GM23338 (cell line): ENCODE results near the gene SASH1. TPM values are rescaled to one million over a fixed set of nuclear protein-coding genes. Genes with fewer than 3 reads are reported as not detected.
"Not testable (repeated sequence)": the region's sequence is repeated elsewhere in the genome, so short reads cannot be mapped to it uniquely, and the experiment has no call there.

Source experiments
- ATAC-seq: fragments of 200-7000 bp; cut with Tn5 transposase; 3 replicates; pipeline ENCODE4 v1.9.1; 2020
- DNase-seq: peaks from one replicate; pipeline ENCODE4 v3.0.0-alpha.2; 2015; ENCODE audit warnings: low spot score
- H2AFZ ChIP-seq: fragments of 200-600 bp; sonication (generic); 2 replicates; pipeline ENCODE4 v1.8.0; 2016; ENCODE audit warnings: antibody characterized with exemption, mild to moderate bottlenecking, moderate library complexity
- H3F3A ChIP-seq: fragments of 200-600 bp; sonication (generic); replicated peaks from 2 replicates; pipeline ENCODE4 v1.8.0; 2017; ENCODE audit warnings: antibody characterized with exemption, mixed run types, low read depth
- H3K27ac ChIP-seq: fragments of 200-600 bp; sonication (generic); 2 replicates; pipeline ENCODE4 v1.6.1; 2016; ENCODE audit warnings: low read depth
- H3K27me3 ChIP-seq: fragments of 200-600 bp; sonication (generic); 2 replicates; pipeline ENCODE4 v1.8.0; 2016; ENCODE audit warnings: mild to moderate bottlenecking, mixed run types, moderate library complexity; ENCODE audit not compliant: insufficient read depth
- H3K36me3 ChIP-seq: fragments of 200-600 bp; sonication (generic); 2 replicates; pipeline ENCODE4 v1.8.0; 2016; ENCODE audit warnings: mild to moderate bottlenecking; ENCODE audit not compliant: insufficient read depth
- H3K4me1 ChIP-seq: fragments of 200-600 bp; sonication (generic); 2 replicates; pipeline ENCODE4 v1.8.0; 2016; ENCODE audit warnings: mild to moderate bottlenecking, moderate library complexity; ENCODE audit not compliant: insufficient read depth
- H3K4me2 ChIP-seq: fragments of 200-600 bp; sonication (generic); 2 replicates; pipeline ENCODE4 v1.7.1; 2017; ENCODE audit warnings: mixed run types
- H3K4me3 ChIP-seq: fragments of 200-600 bp; sonication (generic); 2 replicates; pipeline ENCODE4 v1.6.1; 2016; ENCODE audit warnings: mixed run types
- H3K79me2 ChIP-seq: fragments of 200-600 bp; sonication (generic); replicated peaks from 2 replicates; pipeline ENCODE4 v1.8.0; 2017; ENCODE audit warnings: mild to moderate bottlenecking; ENCODE audit not compliant: insufficient read depth
- H3K9me2 ChIP-seq: fragments of 200-600 bp; sonication (generic); 2 replicates; pipeline ENCODE4 v1.8.0; 2017; ENCODE audit not compliant: insufficient read depth
- H4K20me1 ChIP-seq: fragments of 200-600 bp; sonication (generic); replicated peaks from 2 replicates; pipeline ENCODE4 v1.8.0; 2017; ENCODE audit warnings: mild to moderate bottlenecking; ENCODE audit not compliant: insufficient read depth
- H3K27ac Mint-ChIP-seq: 2 replicates; pipeline ENCODE4 v1.8.0; 2020; ENCODE audit warnings: inconsistent platforms, mild to moderate bottlenecking, moderate library complexity, mixed read lengths
- H3K27me3 Mint-ChIP-seq: 3 replicates; pipeline ENCODE4 v1.8.0; 2022; ENCODE audit warnings: low read depth, mild to moderate bottlenecking, moderate library complexity, mixed read lengths, inconsistent platforms; ENCODE audit not compliant: insufficient read depth, poor library complexity
- H3K36me3 Mint-ChIP-seq: 3 replicates; pipeline ENCODE4 v1.8.0; 2021; ENCODE audit warnings: low read depth, mild to moderate bottlenecking, inconsistent platforms, moderate library complexity, mixed read lengths
- H3K4me1 Mint-ChIP-seq: 3 replicates; pipeline ENCODE4 v1.8.0; 2020; ENCODE audit warnings: mild to moderate bottlenecking, inconsistent platforms, mixed read lengths
- H3K4me3 Mint-ChIP-seq: 3 replicates; pipeline ENCODE4 v1.8.0; 2021; ENCODE audit warnings: moderate library complexity, mild to moderate bottlenecking, inconsistent platforms, mixed read lengths
- H3K9me3 Mint-ChIP-seq: 3 replicates; pipeline ENCODE4 v1.8.0; 2020; ENCODE audit warnings: moderate library complexity, mild to moderate bottlenecking, inconsistent platforms, mixed read lengths
- CREB1 ChIP-seq: fragments of 250-450 bp; sonication (Bioruptor Pico); IDR thresholded peaks from 2 replicates; pipeline ENCODE4 v1.5.0; 2020; ENCODE audit warnings: low read depth, mild to moderate bottlenecking, moderate library complexity
- CTCF ChIP-seq, 2 experiments: fragments of 200-600 bp in 1 of 2; sonication (generic) in 1 of 2; conservative IDR thresholded peaks; 2 replicates each; pipeline versions ENCODE4 v1.5.1 to v1.6.1; 2016 to 2017; ENCODE audit warnings: antibody characterized with exemption in 2 of 2, low read depth in 2 of 2, mild to moderate bottlenecking in 2 of 2, moderate library complexity in 1 of 2
- EZH2 ChIP-seq: fragments of 200-600 bp; sonication (generic); IDR thresholded peaks from one replicate; pipeline ENCODE4 v1.8.0; 2017; ENCODE audit warnings: antibody characterized with exemption, mild to moderate bottlenecking, low read depth; ENCODE audit not compliant: unreplicated experiment
- EZH2phosphoT487 ChIP-seq: fragments of 200-600 bp; sonication (generic); IDR thresholded peaks from one replicate; pipeline ENCODE4 v1.8.1; 2018; ENCODE audit warnings: antibody characterized with exemption; ENCODE audit not compliant: unreplicated experiment
- JUNB ChIP-seq: IDR thresholded peaks from one replicate; pipeline ENCODE4 v1.6.1; 2016; ENCODE audit warnings: antibody characterized with exemption; ENCODE audit not compliant: unreplicated experiment
- STAT1 ChIP-seq: IDR thresholded peaks from one replicate; pipeline ENCODE4 v1.6.1; 2016; ENCODE audit warnings: antibody characterized with exemption; ENCODE audit not compliant: unreplicated experiment
- ZNF114 ChIP-seq: fragments of 250-450 bp; sonication (Bioruptor Pico); IDR thresholded peaks from 2 replicates; pipeline ENCODE4 v1.5.0; 2020; ENCODE audit warnings: mild to moderate bottlenecking, moderate library complexity
- ZNF331 ChIP-seq: fragments of 250-450 bp; sonication (Bioruptor Pico); IDR thresholded peaks from 2 replicates; pipeline ENCODE4 v1.5.0; 2020; ENCODE audit warnings: low read depth, mild to moderate bottlenecking, moderate library complexity
- ZNF462 ChIP-seq: fragments of 250-450 bp; sonication (Bioruptor Pico); IDR thresholded peaks from 2 replicates; pipeline ENCODE4 v1.5.0; 2020; ENCODE audit warnings: mild to moderate bottlenecking, moderate library complexity
- polyA plus RNA-seq: library from polyadenylated mRNA; unstranded; fragments of >200 nt; fragmentation: Nextera tagmentation; extraction: Ambion mirVana; gene quantifications from 2 replicates; pipeline ENCODE4 v1.2.1, GENCODE V29; 2016
- total RNA-seq: library from RNA; depleted of rRNA; stranded (reverse); fragments of >200 nt; shearing (Covaris generic); gene quantifications from 2 replicates; pipeline ENCODE4 v1.2.3, GENCODE V29; 2014

Gene SASH1
- total and polyA plus RNA-seq, 2 experiments from 2014 or later = 8.2 to 30.2 TPM

GRCh38 chr6:148379966-148380713 is 37.5 kb downstream of the SASH1 start (continued):
- TF ChIP-seq CTCF (conservative IDR thresholded peaks at IDR 0.05; ENCODE audit: low read depth in 2 of 2) = no peak
- no peak for TF ChIP-seq EZH2phosphoT487
- no peak for TF ChIP-seq CREB1 (CRISPR knock-in tag)

- Histone ChIP-seq H3K4me1 (peaks cover 27% of the 10 kb centered on the region), H3K79me2 (peaks cover 70% of the 10 kb centered on the region)
- H3K27me3 ChIP-seq, H3K4me3 Mint-ChIP-seq, H3K4me3 ChIP-seq, H3K36me3 Mint-ChIP-seq, H3K9me2 ChIP-seq, H4K20me1 ChIP-seq, H2AFZ ChIP-seq, H3F3A ChIP-seq, H3K27me3 Mint-ChIP-seq, H3K27ac ChIP-seq, H3K36me3 ChIP-seq, H3K4me2 ChIP-seq, H3K27ac Mint-ChIP-seq, DNase-seq, H3K9me3 Mint-ChIP-seq, ATAC-seq: not testable (repeated sequence)
- peaks cover 41% of the 10 kb centered on the region for H3K4me1 Mint-ChIP-seq
Measured at GRCh38 chr6:148382051-148382450, 39.4 kb downstream of the SASH1 start.

GRCh38 chr6:148382861-148383260 is 40.2 kb downstream of the SASH1 start:
- Histone ChIP-seq H4K20me1 (peaks cover 4% of the 10 kb centered on the region; the same call in 1 of the 2 replicates), H3K79me2 (peaks cover 69% of the 10 kb centered on the region), H3K27ac (no peak overlapping the region), H3F3A (no peaks in the 10 kb centered on the region), H2AFZ (no peak overlapping the region), H3K9me2 (no peaks in the 10 kb centered on the region), H3K4me3 (no peak overlapping the region), H3K27me3 (no peaks in the 10 kb centered on the region), H3K4me1 (peaks cover 27% of the 10 kb centered on the region), H3K36me3 (no peaks in the 10 kb centered on the region), H3K4me2 (no peak overlapping the region)
- no peak overlapping the region for H3K4me3 Mint-ChIP-seq
- no peak overlapping the region for H3K27ac Mint-ChIP-seq
- DNase-seq = no peak
- H3K9me3 Mint-ChIP-seq = no peaks in the 10 kb centered on the region; the same call in 2 of the 3 replicates
- ATAC-seq = no peak
- peaks cover 41% of the 10 kb centered on the region for H3K4me1 Mint-ChIP-seq
- peaks cover 3% of the 10 kb centered on the region; the same call in 1 of the 3 replicates for H3K36me3 Mint-ChIP-seq
- peaks cover 10% of the 10 kb centered on the region for H3K27me3 Mint-ChIP-seq
- TF ChIP-seq EZH2 (no peak), JUNB (no peak), STAT1 (no peak), ZNF462 (CRISPR knock-in tag) (no peak), ZNF331 (CRISPR knock-in tag) (no peak), ZNF114 (CRISPR knock-in tag) (no peak)
